Tibial nerve (tissue), 4 donors: Measurements from ENCODE around the gene TSHZ2. TPM values are rescaled to one million over a fixed set of nuclear protein-coding genes. Genes with fewer than 3 reads are reported as not detected.

ENCODE experiments used
- DNase-seq, 2 donors: peaks; one replicate each; pipeline ENCODE4 v3.0.0-alpha.2; 2019; ENCODE audit warnings: low spot score in 2 of 2
- H3K27ac ChIP-seq, 4 donors: fragments of 200-600 bp; sonication (generic) in 3 of 4; one replicate each; pipeline ENCODE4 v1.5.1; 2017 to 2019; ENCODE audit warnings: mild to moderate bottlenecking in 1 of 4
- H3K27me3 ChIP-seq, 2 donors: fragments of 200-600 bp; sonication (generic) in 1 of 2; one replicate each; pipeline versions ENCODE4 v1.5.1 to v1.6.0; 2017 to 2019
- H3K36me3 ChIP-seq, 3 donors: fragments of 200-600 bp; sonication (generic); one replicate each; pipeline ENCODE4 v1.5.1; 2018 to 2019
- H3K4me1 ChIP-seq, 4 donors: fragments of 200-600 bp; sonication (generic) in 3 of 4; one replicate each; pipeline ENCODE4 v1.5.1; 2017 to 2019
- H3K4me3 ChIP-seq, 4 donors: fragments of 200-600 bp; sonication (generic) in 3 of 4; one replicate each; pipeline ENCODE4 v1.5.1; 2017 to 2019; ENCODE audit warnings: mild to moderate bottlenecking in 1 of 4, moderate library complexity in 1 of 4
- H3K9me3 ChIP-seq, 4 donors: fragments of 200-600 bp; sonication (generic) in 3 of 4; one replicate each; pipeline ENCODE4 v1.5.1; 2017 to 2019
- CTCF ChIP-seq, 5 experiments: fragments of 200-600 bp in 3 of 5; fragments of 450-650 bp in 2 of 5; sonication (generic) in 3 of 5; IDR thresholded peaks; one replicate each; pipeline ENCODE4 v1.5.1; 2016 to 2019; ENCODE audit warnings: antibody characterized with exemption in 5 of 5, mild to moderate bottlenecking in 3 of 5, moderate library complexity in 2 of 5
- EP300 ChIP-seq, 2 donors: sonication (generic); formaldehyde crosslinking; IDR thresholded peaks; one replicate each; pipeline ENCODE4 v1.6.1; 2017; ENCODE audit warnings: antibody characterized with exemption in 2 of 2, mild to moderate bottlenecking in 1 of 2
- POLR2A ChIP-seq, 2 donors: fragments of 450-650 bp; IDR thresholded peaks; one replicate each; pipeline ENCODE4 v1.6.1; 2017; ENCODE audit warnings: antibody characterized with exemption in 2 of 2, mild to moderate bottlenecking in 2 of 2, moderate library complexity in 2 of 2
- WGBS, 2 donors: methylation state at CpG; one replicate each; pipeline ENCODE4 v1.1.5; 2018; 5-methylcytosine and 5-hydroxymethylcytosine counted together
- total RNA-seq, 4 donors: library from RNA; depleted of rRNA; stranded (reverse); fragments of >200 nt; gene quantifications; one replicate each; pipeline ENCODE4 v1.1.0, GENCODE V29; 2016

TSHZ2 gene
- total RNA-seq, 4 donors from 2014 or later: 20.9 to 33.7 (median 25.1) TPM

GRCh38 chr20:53287357-53288042 is 315.3 kb downstream of the TSHZ2 start:
- Histone ChIP-seq H3K27me3 (no peaks in the 10 kb centered on the region), H3K27ac (no peak overlapping the region), H3K4me1 (no peaks in the 10 kb centered on the region), H3K9me3 (no peaks in the 10 kb centered on the region), H3K4me3 (no peak overlapping the region), H3K36me3 (no peaks in the 10 kb centered on the region)
- no peak for DNase-seq
- WGBS, 2 donors: 79 to 83% methylated on average over 2 of the region's 2 CpGs
- TF ChIP-seq POLR2A (IDR thresholded peaks at IDR 0.05): no peak
- TF ChIP-seq EP300 (IDR thresholded peaks at IDR 0.05): no peak
- TF ChIP-seq CTCF (IDR thresholded peaks at IDR 0.05): no peak

GRCh38 chr20:53291548-53291947 is 319.4 kb downstream of the TSHZ2 start:
- Histone ChIP-seq H3K4me1 (no peaks in the 10 kb centered on the region), H3K9me3 (no peaks in the 10 kb centered on the region), H3K4me3 (no peak overlapping the region), H3K27me3 (no peaks in the 10 kb centered on the region), H3K36me3 (no peaks in the 10 kb centered on the region), H3K27ac (no peak overlapping the region)
- TF ChIP-seq CTCF (IDR thresholded peaks at IDR 0.05): no peak
- no peak for TF ChIP-seq EP300 (IDR thresholded peaks at IDR 0.05)
- no peak for TF ChIP-seq POLR2A (IDR thresholded peaks at IDR 0.05)
- DNase-seq: no peak
- 83 to 95% methylated on average over 3 of the region's 3 CpGs for WGBS, 2 donors

GRCh38 chr20:53292347-53292746 is 320.2 kb downstream of the TSHZ2 start:
- Histone ChIP-seq H3K4me1 (no peaks in the 10 kb centered on the region), H3K27me3 (no peaks in the 10 kb centered on the region), H3K4me3 (no peak overlapping the region), H3K27ac (no peak overlapping the region), H3K9me3 (no peaks in the 10 kb centered on the region), H3K36me3 (no peaks in the 10 kb centered on the region)
- no peak for TF ChIP-seq EP300 (IDR thresholded peaks at IDR 0.05)
- TF ChIP-seq CTCF (IDR thresholded peaks at IDR 0.05): no peak
- TF ChIP-seq POLR2A (IDR thresholded peaks at IDR 0.05): no peak
- DNase-seq: no peak
- 86 to 88% methylated on average over 1 of the region's 1 CpG for WGBS, 2 donors

- Histone ChIP-seq H3K4me1 (no peaks in the 10 kb centered on the region), H3K4me3 (no peak overlapping the region), H3K27ac (no peak overlapping the region), H3K36me3 (no peaks in the 10 kb centered on the region), H3K27me3 (no peaks in the 10 kb centered on the region), H3K9me3 (no peaks in the 10 kb centered on the region)
- WGBS, 2 donors: 81 to 85% methylated on average over 3 of the region's 3 CpGs
- DNase-seq: no peak
- TF ChIP-seq EP300 (IDR thresholded peaks at IDR 0.05) (no peak), CTCF (IDR thresholded peaks at IDR 0.05) (no peak), POLR2A (IDR thresholded peaks at IDR 0.05) (no peak)
These were observed 322.6 kb downstream of the TSHZ2 start for GRCh38 chr20:53294804-53295203.

- WGBS, 2 donors: 56 to 62% methylated on average over 2 of the region's 2 CpGs
- no peaks in the 10 kb centered on the region for H3K9me3 ChIP-seq
- DNase-seq: no peak
- no peak overlapping the region for H3K4me3 ChIP-seq
- no peak for TF ChIP-seq POLR2A (IDR thresholded peaks at IDR 0.05)
- no peak for TF ChIP-seq CTCF (IDR thresholded peaks at IDR 0.05)
- no peak for TF ChIP-seq EP300 (IDR thresholded peaks at IDR 0.05)
- no peaks in the 10 kb centered on the region for H3K36me3 ChIP-seq
- H3K4me1 ChIP-seq: no peaks in the 10 kb centered on the region
- H3K27me3 ChIP-seq: no peaks in the 10 kb centered on the region
- no peak overlapping the region for H3K27ac ChIP-seq
These were observed 323.9 kb downstream of the TSHZ2 start for GRCh38 chr20:53296025-53296424.
